ENCODE measurements around the gene CDC20B.
A peak's percentile ranks its signal among the peaks of the same experiment; 100 is the strongest.

The CDC20B gene

GRCh38 chr5:55172937-55173686, at the start of gene CDC20B:
TSS of gene CDC20B (minus strand) at chr5:55173177. CDS start at chr5:55173000, 177 bp downstream.
- no peak for TF ChIP-seq CTCF (IDR thresholded peaks at IDR 0.05; ENCODE audit: insufficient read depth, missing control alignments)
- FAIRE-seq (no peak), DNase-seq (ENCODE audit: insufficient read length, low spot score) (peak; percentile 61)

GRCh38 chr5:55222092-55222984, 49.4 kb upstream of the CDC20B start:
- TF ChIP-seq CTCF (IDR thresholded peaks at IDR 0.05; ENCODE audit: insufficient read depth, missing control alignments) = no peak
- DNase-seq (ENCODE audit: insufficient read length, low spot score) (no peak), FAIRE-seq (no peak)

- FAIRE-seq (no peak), DNase-seq (ENCODE audit: insufficient read length, low spot score) (no peak)
- TF ChIP-seq CTCF (IDR thresholded peaks at IDR 0.05; ENCODE audit: insufficient read depth, missing control alignments) = no peak
Measured at GRCh38 chr5:55220433-55221185, 47.6 kb upstream of the CDC20B start.

- TF ChIP-seq CTCF (IDR thresholded peaks at IDR 0.05; ENCODE audit: insufficient read depth, missing control alignments) = no peak
- FAIRE-seq (no peak), DNase-seq (ENCODE audit: insufficient read length, low spot score) (no peak)
Measured at GRCh38 chr5:55219770-55220169, 46.8 kb upstream of the CDC20B start.

- DNase-seq (ENCODE audit: insufficient read length, low spot score) = no peak
- FAIRE-seq = no peak
- no peak for TF ChIP-seq CTCF (IDR thresholded peaks at IDR 0.05; ENCODE audit: insufficient read depth, missing control alignments)
Measured at GRCh38 chr5:55218967-55219366, 46.0 kb upstream of the CDC20B start.

GRCh38 chr5:55211184-55211874, 38.4 kb upstream of the CDC20B start:
- no peak for DNase-seq (ENCODE audit: insufficient read length, low spot score)
- no peak for FAIRE-seq
- TF ChIP-seq CTCF (IDR thresholded peaks at IDR 0.05; ENCODE audit: insufficient read depth, missing control alignments) = no peak
